Measurements from ENCODE around the gene SLC8A2. TPM values are rescaled to one million over a fixed set of nuclear protein-coding genes. Genes with fewer than 3 reads are reported as not detected.

Gene SLC8A2, protein sequence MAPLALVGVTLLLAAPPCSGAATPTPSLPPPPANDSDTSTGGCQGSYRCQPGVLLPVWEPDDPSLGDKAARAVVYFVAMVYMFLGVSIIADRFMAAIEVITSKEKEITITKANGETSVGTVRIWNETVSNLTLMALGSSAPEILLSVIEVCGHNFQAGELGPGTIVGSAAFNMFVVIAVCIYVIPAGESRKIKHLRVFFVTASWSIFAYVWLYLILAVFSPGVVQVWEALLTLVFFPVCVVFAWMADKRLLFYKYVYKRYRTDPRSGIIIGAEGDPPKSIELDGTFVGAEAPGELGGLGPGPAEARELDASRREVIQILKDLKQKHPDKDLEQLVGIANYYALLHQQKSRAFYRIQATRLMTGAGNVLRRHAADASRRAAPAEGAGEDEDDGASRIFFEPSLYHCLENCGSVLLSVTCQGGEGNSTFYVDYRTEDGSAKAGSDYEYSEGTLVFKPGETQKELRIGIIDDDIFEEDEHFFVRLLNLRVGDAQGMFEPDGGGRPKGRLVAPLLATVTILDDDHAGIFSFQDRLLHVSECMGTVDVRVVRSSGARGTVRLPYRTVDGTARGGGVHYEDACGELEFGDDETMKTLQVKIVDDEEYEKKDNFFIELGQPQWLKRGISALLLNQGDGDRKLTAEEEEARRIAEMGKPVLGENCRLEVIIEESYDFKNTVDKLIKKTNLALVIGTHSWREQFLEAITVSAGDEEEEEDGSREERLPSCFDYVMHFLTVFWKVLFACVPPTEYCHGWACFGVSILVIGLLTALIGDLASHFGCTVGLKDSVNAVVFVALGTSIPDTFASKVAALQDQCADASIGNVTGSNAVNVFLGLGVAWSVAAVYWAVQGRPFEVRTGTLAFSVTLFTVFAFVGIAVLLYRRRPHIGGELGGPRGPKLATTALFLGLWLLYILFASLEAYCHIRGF
- total RNA-seq (2012; rRNA removed) (not detected in 2 replicates), polyA plus RNA-seq (2012; rRNA removed) (0.05 and 0.10 TPM in 2 replicates), Bru-seq, nascent RNA (percentile 9 among the genes with signal in this experiment), BruChase-seq, experiment 1, labeled RNA remaining after a 6-hour chase (percentile 19 among the genes with signal in this experiment), BruChase-seq, experiment 2, labeled RNA remaining after a 2-hour chase (percentile 13 among the genes with signal in this experiment)
- 0.14 TPM in 1 of 2 replicates, not detected in the other for polyA plus RNA-seq (2012; cell fraction: cytosol; rRNA removed)
- 0.32 and 0.45 TPM in 2 replicates for polyA plus RNA-seq (2012; cell fraction: nucleus; rRNA removed; ENCODE audit: low replicate concordance)
- long read RNA-seq = 0 reads

DNA sequence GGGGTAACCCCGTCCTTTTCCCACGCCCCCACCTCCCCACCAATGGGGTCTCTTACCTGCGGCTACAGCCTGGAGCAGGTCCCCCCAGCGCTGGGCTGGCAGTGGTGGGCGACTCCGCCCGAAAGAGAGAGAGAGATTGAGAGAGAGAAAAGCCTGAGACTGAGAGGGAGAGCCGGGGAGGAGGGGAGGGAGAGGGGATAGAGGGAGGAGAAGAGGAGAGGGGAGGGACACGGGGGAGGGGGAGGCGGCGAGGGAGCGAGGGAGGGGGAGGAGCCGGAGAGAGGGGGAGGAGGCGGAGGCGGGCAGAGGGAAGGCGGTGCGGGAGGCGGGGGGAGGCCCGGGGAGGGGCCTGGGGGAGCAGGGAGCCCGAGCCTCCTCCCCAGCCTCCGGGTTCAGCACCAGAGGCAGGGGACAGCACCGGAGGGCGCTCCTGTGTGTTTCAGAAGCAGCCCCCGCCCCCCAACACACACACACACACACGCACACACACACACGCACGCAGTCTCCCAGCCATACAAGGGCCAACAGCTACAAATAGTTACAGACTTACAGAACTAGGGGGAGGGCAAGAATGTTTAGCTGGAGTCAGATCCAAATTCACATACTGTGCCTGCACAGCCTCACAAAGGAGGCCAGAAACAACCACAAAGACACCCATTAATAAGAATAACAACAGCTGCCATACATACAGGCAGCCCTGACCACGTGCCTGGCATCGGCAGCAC is at the start of gene SLC8A2:
Gene SLC8A2, minus strand, starts transcription at position 161 of the 725 bp plus-strand sequence. CDS start 5,490 bp downstream, outside the sequence.
- H2BK5ac ChIP-seq (ENCODE audit: low read depth, low read length, poor library complexity, severe bottlenecking) = no peak within 1 kb of the TSS
- no peaks in the 10 kb centered on the region; the same call in 1 of the 2 replicates for H4K20me1 ChIP-seq (ENCODE audit: insufficient read depth, low read length)
- H3K4me2 ChIP-seq (ENCODE audit: low read depth, low read length) = peak within 1 kb of the TSS; percentile 3; the same call in 1 of the 2 replicates
- no peak within 1 kb of the TSS for H3K9ac ChIP-seq (ENCODE audit: low read depth, low read length)
- WGBS, 2 experiments (ENCODE audit: extremely low coverage in 2 of 2, insufficient read length in 1 of 2) = no CpG with 5 or more reads among the region's 29 CpGs
- no peak within 1 kb of the TSS for H2AFZ ChIP-seq (replicated peaks; ENCODE audit: low read length, poor library complexity)
- no peak within 1 kb of the TSS for H3K14ac ChIP-seq (replicated peaks; ENCODE audit: low read depth, low read length)
- no TSS peak for BruUV-seq (replicated peaks)
- H3K4me3 ChIP-seq (ENCODE audit: insufficient read depth, low read depth, low read length) = no peak within 1 kb of the TSS
- no peaks in the 10 kb centered on the region for H3K9me1 ChIP-seq (ENCODE audit: insufficient read depth, low read length)
- H3K18ac ChIP-seq (ENCODE audit: low read depth, low read length) = no peak within 1 kb of the TSS
- no peak within 1 kb of the TSS for H3K4ac ChIP-seq (ENCODE audit: low read depth, low read length)
- DNase-seq = peak; percentile 77
- no peak within 1 kb of the TSS for H2AK9ac ChIP-seq (replicated peaks; ENCODE audit: low read depth, low read length, poor library complexity)
- no peaks in the 10 kb centered on the region for H3K4me1 ChIP-seq (ENCODE audit: control insufficient read depth, insufficient read depth, low read length)
- in situ Hi-C loops (cut with MboI; ENCODE audit: low sequenced_read_pairs) = no loop called here
- no peak within 1 kb of the TSS for H3K23ac ChIP-seq (ENCODE audit: low read depth, low read length)
- no peak within 1 kb of the TSS for H2AK5ac ChIP-seq (ENCODE audit: low read depth, low read length)
- ChIA-PET POLR2A (ENCODE audit: unreplicated experiment) (no interaction called here), CTCF (interaction anchor here (2.1 kb wide), 1 partner anchor 12 kb away, joined by 12 read pairs; the partner anchor contains the start of gene KPTN)
- H3K36me3 ChIP-seq (ENCODE audit: control insufficient read depth, insufficient read depth, low read length) = no peaks in the 10 kb centered on the region
- H2BK20ac ChIP-seq (ENCODE audit: low read depth, low read length) = no peak within 1 kb of the TSS
- no peak within 1 kb of the TSS for H3K27ac ChIP-seq (ENCODE audit: insufficient read depth, low read length)
- H2BK15ac ChIP-seq (ENCODE audit: low read depth, low read length) = no peak within 1 kb of the TSS
- H2BK120ac ChIP-seq (ENCODE audit: low read depth, low read length) = no peak within 1 kb of the TSS
- intact Hi-C loops (cut with micrococcal nuclease) = no loop called here
- no peak within 1 kb of the TSS for H3K56ac ChIP-seq (ENCODE audit: extremely low read depth, insufficient read depth, low read length)
- H4K5ac ChIP-seq (ENCODE audit: low read depth, low read length) = no peak within 1 kb of the TSS
- no peaks in the 10 kb centered on the region for H3K79me1 ChIP-seq (ENCODE audit: low read depth in 1 of 2, low read length in 2 of 2)
- dilution Hi-C loops (cut with HindIII; ENCODE audit: low sequenced_read_pairs, unreplicated experiment) = no loop called here
- no peak within 1 kb of the TSS for H4K8ac ChIP-seq (ENCODE audit: low read depth in 2 of 2, low read length in 2 of 2)
- ATAC-seq (ENCODE audit: low read depth) = peak; percentile 95
- peaks cover 4% of the 10 kb centered on the region; the same call in 1 of the 2 replicates for H3K9me3 ChIP-seq (ENCODE audit: control insufficient read depth, insufficient read depth, low read length)
- no peak within 1 kb of the TSS for H4K91ac ChIP-seq (ENCODE audit: insufficient read depth, low read depth, low read length)
- peaks cover 49% of the 10 kb centered on the region for H3K27me3 ChIP-seq (ENCODE audit: control insufficient read depth, insufficient read depth, low read length)
- no peak for TF ChIP-seq FOS (IDR thresholded peaks at IDR 0.05; ENCODE audit: low read depth, low read length)
- TF ChIP-seq USF2 (IDR thresholded peaks at IDR 0.05; ENCODE audit: low read depth, low read length) = no peak
- TF ChIP-seq RAD21 (IDR thresholded peaks at IDR 0.05; ENCODE audit: low read length) = no peak
- TF ChIP-seq, protein P1, sequence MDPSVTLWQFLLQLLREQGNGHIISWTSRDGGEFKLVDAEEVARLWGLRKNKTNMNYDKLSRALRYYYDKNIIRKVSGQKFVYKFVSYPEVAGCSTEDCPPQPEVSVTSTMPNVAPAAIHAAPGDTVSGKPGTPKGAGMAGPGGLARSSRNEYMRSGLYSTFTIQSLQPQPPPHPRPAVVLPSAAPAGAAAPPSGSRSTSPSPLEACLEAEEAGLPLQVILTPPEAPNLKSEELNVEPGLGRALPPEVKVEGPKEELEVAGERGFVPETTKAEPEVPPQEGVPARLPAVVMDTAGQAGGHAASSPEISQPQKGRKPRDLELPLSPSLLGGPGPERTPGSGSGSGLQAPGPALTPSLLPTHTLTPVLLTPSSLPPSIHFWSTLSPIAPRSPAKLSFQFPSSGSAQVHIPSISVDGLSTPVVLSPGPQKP (IDR thresholded peaks at IDR 0.05; ENCODE audit: borderline replicate concordance, low read depth, low read length) = no peak
- TF ChIP-seq CHD1 (IDR thresholded peaks at IDR 0.05; ENCODE audit: low read depth, low read length) = no peak
- peak; percentile 23 for TF ChIP-seq RCOR1 (IDR thresholded peaks at IDR 0.05; ENCODE audit: insufficient replicate concordance, low read length)
- peak; percentile 65; the same call in 1 of the 2 replicates for TF ChIP-seq MXI1 (IDR thresholded peaks at IDR 0.05; ENCODE audit: borderline replicate concordance, low read depth, low read length)
- no peak for TF ChIP-seq RFX5 (IDR thresholded peaks at IDR 0.05; ENCODE audit: low read depth, low read length)
- peak; percentile 96 for TF ChIP-seq MAZ (IDR thresholded peaks at IDR 0.05; ENCODE audit: borderline replicate concordance, low read depth, low read length)
- no peak for TF ChIP-seq NFE2L2 (IDR thresholded peaks at IDR 0.05; ENCODE audit: low read depth, low read length)
- TF ChIP-seq SMC3 (IDR thresholded peaks at IDR 0.05; ENCODE audit: low read depth, low read length) = no peak

Data from IMR-90 (cell line).